GM21390 (cell line): ENCODE measurements around the gene LRRC9.
"Not testable (repeated sequence)": the region's sequence is repeated elsewhere in the genome, so short reads cannot be mapped to it uniquely, and the experiment has no call there.

Experiments used
- ATAC-seq: cut with Tn5 transposase; IDR thresholded peaks from one replicate; pipeline ENCODE4 v1.9.1; 2021; ENCODE audit not compliant: unreplicated experiment

LRRC9 gene

GRCh38 chr14:59919570-59920377 is at the start of gene LRRC9:
Gene LRRC9, plus strand, starts transcription at chr14:59920144.
- ATAC-seq = peak; percentile 29

DNA sequence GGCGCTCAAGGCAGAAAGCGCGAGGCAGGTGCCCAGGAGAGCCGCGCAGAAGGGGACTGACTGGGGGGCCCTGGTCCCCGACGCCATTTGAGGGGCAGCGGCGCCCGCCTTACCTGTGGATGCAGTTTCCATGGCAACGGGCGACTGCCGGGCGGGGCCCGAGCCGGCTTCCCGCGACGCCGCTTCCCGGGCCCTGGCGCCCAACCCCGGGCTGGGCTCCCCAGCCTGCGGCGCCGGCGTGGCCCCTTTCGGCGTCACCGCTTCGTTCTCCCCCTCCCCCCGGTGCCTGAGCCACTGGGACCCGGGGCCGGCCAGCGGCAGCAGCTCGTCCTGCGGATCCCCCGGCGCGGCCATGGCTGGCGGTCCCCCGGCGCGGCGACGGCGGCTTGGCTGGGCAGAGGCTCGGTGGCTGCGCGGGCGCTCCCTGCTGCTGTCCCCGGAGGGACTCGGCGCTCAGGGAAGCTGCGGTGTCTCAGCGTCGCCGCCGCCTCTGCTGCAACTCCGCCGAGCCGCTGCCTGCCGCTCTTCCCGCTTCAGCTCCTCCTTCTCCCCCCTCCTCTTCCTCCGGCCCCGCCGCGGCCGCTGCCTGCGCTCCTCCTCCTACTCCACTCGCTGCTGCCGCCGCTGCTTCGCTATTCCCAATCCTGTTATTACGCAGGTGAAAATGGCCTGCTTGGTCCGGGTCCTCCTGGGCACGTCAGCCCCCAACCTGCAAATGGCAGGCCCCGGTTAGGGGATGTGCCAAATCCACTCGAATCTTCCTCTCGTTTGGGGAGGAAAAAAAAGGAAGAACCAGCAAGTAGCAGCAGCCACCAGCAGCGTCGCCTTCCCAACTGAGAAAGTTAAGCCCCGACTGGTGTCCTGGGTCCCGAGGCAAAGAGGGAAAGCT is 49.4 kb upstream of the LRRC9 start, which contains the start of gene RTN1:
TSS of gene RTN1 (minus strand) at position 500 of the 889 bp plus-strand sequence. CDS start at position 354, 146 bp downstream.
- ATAC-seq = peak; percentile 82

DNA sequence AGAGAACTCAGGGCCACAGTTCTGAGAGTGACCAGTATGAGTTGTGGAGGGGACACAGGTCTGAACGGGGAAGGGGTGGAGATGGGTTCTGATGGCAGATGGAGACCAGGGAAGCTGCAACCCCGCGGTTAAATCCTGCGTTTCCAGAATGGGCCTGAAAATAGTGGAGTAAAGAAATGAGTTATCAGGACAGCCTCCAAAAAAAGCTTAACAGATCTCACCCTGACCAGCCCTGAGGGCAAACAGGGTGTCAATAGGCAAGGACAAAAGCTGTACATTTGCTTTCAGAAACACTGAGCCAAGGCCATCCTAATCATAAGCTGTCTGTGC is 48.8 kb upstream of the LRRC9 start:
- no peak for ATAC-seq

DNA sequence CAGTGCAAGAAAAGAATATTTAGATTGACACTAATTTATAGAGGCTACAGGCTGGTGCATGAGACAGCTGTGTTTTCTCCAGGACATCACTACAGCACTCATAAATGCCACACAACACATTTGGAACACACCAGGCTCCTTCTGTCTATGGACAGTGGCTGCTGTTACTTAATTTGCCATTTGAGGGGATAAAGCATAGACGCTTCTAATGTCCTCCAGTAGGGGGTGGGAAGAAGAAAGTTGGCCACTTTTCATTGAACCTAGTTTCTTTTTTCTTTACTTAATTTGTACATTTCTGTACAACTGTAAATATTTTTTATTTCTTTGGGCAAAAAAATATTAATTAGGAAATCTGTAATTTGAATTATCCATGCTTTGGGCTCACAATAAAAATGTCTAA is 37.0 kb upstream of the LRRC9 start:
- ATAC-seq = no peak

GRCh38 chr14:59890676-59891075 is 29.3 kb upstream of the LRRC9 start:
- no peak for ATAC-seq

DNA sequence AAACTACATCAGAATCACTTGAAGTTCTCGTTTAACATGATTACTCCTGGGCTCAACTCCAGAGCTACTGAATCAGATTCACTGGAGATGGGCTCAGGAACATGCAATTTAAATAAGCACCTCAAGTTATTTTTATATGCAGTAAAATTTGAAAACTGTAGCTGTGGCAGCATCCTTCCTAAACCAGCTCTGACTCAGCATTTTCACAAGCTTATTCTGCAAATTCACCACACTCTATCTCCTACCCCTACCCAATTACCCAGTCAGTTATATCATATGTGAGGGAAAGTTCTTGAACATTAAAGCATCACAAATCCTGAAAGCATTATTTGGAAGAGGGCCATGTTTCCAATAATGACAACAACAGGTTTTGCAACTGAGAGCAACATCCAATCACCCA is 24.2 kb upstream of the LRRC9 start:
- ATAC-seq = no peak

- no peak for ATAC-seq
Measured at GRCh38 chr14:59897757-59898383, 22.1 kb upstream of the LRRC9 start.

- ATAC-seq = no peak
Measured at GRCh38 chr14:59900556-59900955, 19.4 kb upstream of the LRRC9 start.

DNA sequence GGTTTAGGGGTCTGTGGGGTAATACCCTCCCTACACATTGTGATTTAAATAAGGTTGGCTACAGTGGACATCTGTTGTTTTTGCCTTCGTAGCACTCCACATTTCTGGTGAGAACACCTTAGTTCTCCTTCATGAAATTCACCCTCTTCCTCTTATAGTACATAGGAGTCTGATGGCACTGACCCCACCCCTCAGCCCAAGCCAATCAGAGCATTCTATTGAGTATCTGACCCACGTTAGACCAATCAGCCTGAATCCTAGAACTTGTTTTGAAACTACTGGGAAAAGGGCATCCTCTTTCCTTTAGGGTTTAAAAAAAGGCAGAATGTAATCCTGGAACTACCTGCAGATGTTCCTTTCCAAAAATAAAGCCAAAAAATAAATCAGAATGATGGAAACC is 15.8 kb upstream of the LRRC9 start:
- ATAC-seq = no peak

DNA sequence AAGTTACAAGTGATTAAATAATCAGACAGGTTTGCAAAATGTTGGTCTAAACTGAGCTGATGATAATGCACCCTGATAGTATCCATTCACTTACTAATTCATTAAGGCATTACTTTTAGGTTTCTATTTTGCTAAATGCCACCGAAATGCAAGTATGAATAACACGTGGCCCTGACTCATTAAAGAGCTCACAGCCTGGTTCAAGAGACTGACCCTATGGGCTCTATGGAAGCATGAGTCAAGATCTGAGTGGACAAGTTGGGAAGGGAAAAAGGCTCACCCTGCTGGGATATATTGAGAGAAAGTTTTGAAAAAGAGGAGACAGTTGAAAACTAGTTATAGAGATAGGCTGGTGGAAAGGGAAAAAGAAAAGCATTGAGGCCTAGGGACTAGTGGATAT is 14.8 kb upstream of the LRRC9 start:
- no peak for ATAC-seq

DNA sequence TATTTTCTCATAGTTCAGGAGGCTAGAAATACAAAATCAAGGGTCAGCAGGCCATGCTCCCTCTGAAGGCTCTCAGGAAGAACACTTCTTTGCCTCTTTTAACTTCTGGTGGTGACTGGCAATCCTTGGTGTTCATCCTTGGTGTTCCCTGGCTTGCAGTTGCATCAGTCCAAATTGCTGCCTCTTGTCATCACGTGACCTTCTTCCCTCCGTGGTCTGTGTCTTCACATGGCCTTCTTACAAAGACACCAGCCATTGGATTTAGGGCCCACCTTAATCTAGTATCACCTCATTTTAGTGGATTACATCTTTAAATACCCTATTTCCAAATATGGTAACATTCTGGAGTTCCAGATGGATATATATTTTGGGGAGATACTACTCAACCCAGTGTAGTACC is 7.5 kb upstream of the LRRC9 start:
- ATAC-seq = no peak

GRCh38 chr14:59913187-59913586 is 6.8 kb upstream of the LRRC9 start:
- ATAC-seq = no peak

DNA sequence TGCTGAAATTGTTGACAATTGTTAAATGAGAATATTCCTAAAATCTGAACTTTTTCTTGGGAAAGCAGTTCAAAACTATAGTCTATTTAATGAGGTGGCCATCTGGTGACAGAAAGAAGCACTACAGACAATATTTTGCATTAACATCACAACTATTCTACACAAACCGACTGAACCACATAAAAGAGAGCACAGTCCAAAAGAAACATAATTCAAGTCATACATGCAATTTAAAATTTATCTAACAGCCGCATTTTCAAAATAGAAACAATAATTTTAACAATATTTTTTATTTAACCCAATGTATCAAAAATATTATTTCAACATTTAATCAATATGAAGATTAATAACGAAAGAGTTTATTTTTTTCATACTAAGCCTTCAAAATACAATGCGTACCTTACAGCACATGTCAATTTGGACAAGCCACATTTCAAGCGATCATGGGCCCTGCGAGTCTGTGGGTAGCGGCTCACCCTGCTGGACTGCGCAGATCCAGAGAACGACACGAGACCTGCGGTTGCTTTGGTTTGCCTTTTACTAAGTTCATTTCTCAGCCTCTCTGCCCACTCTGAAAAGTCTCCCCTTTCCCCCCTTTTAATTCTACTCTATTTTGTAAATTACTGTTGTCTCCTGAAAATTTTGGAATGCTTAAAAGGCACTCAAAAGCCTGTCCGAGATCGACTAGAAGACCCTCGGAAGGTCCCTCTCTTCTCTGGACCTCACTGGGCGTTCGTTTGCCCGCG is 947 bp upstream of the LRRC9 start:
- peak; percentile 55 for ATAC-seq

GRCh38 chr14:59920378-59920683 is 387 bp downstream of the LRRC9 start:
- no peak for ATAC-seq

- ATAC-seq = no peak
Measured at GRCh38 chr14:59925797-59926196, 5.9 kb downstream of the LRRC9 start.

DNA sequence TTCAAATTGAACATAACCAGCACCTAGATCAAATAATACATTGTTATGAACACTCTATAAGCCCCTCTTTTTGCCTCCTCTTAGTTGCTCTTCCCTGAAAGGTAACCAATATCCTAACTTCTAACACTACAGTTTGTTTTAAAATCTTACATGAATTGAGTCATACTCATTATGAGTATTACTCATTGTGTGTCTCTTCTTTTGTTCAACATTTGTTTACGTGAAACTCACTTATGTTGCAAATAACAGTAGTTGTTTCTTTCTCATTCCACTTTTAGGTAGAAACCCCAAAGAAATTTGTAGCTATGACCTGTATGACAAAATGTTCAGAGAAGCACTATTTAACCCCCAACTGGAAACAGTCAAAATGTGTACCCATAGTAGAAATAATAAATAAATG is 6.6 kb downstream of the LRRC9 start:
- ATAC-seq = peak; percentile 62

DNA sequence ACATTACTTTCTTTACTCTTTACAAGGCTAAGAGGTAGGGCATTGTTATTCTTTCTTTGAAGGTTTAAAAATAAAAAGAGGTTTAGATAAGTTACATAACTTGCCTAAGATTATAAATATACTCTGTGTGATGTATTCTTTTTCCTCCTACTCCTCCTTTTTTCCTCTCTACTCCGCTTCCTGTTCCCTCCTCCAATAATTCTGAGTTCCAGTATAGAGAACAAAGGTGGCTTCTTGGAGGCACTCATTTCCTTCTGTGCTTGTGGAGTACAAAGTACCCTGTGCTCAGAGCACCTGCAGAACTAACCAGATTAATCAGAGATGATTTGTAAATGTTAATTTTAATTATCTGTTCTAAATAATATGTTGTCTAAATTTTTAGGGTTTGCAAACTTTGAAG is 11.3 kb downstream of the LRRC9 start:
- no peak for ATAC-seq

DNA sequence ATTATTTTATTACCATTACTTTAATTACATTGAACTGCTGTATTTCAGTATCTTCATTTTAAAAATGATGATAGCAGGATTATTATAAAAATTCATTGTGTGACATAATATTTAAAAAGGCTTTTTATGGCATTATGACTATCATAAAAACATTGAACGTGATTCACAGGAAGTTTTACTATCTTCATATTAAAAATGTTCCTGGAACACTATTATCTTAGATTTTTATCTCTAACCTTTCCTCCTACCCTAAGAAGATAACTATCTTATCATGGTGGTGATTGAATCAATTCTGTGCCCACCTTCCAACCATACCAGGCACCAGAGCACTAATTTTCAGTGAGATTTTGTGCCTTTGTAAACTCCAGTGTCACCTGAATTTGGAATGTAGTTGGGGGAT is 16.2 kb downstream of the LRRC9 start:
- ATAC-seq = no peak

GRCh38 chr14:59939828-59940227 is 19.9 kb downstream of the LRRC9 start:
- peak; percentile 75 for ATAC-seq

GRCh38 chr14:59942296-59942862 is 22.4 kb downstream of the LRRC9 start:
- ATAC-seq = not testable (repeated sequence)

DNA sequence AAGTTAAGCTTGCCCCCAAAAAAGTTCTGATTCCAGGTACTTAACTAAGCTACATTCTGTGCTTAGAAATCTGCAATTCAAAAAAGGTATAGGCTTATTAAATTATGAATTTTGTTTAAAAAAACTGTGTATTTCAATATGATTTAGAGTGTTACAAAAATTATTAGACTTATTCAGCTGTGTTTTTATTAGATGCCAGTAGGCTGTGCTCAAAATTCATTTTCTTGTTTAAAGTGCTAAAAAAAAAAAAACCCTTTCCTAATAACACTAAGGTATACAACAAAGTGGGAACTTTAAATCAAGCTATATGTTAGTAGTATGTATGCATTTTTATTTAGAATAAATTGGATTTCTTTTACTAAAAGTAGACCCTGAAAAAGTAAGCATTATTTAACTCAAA is 25.0 kb downstream of the LRRC9 start:
- ATAC-seq = no peak
